HepG2 (cell line): ENCODE results near the gene ADSS1. TPM values are rescaled to one million over a fixed set of nuclear protein-coding genes. Genes with fewer than 3 reads are reported as not detected.

Experiments
- ATRX ChIP-seq: sonication (generic); formaldehyde crosslinking; IDR thresholded peaks from 2 replicates; pipeline ENCODE4 v1.4.0; 2020; ENCODE audit warnings: missing genetic modification reagents, borderline replicate concordance
- BRD4 ChIP-seq: sonication (generic); formaldehyde crosslinking; IDR thresholded peaks from 2 replicates; pipeline ENCODE4 v1.4.0; 2020; ENCODE audit warnings: missing genetic modification reagents
- CENPT ChIP-seq: sonication (generic); formaldehyde crosslinking; IDR thresholded peaks from 2 replicates; pipeline ENCODE4 v1.8.0; 2022; ENCODE audit warnings: low read depth, mild to moderate bottlenecking, moderate library complexity, missing genetic modification reagents
- CSRNP2 ChIP-seq: sonication (generic); formaldehyde crosslinking; conservative IDR thresholded peaks from 2 replicates; pipeline ENCODE4 v1.8.0; 2022; ENCODE audit warnings: low read depth, missing genetic modification reagents
- FLYWCH1 ChIP-seq: sonication (generic); formaldehyde crosslinking; IDR thresholded peaks from 2 replicates; pipeline ENCODE4 v1.8.1; 2023; ENCODE audit warnings: mild to moderate bottlenecking, missing genetic modification reagents
- GATAD1 ChIP-seq: IDR thresholded peaks from 2 replicates; pipeline ENCODE4 v1.6.1; 2016; ENCODE audit warnings: missing genetic modification reagents, missing compliant biosample characterization
- GZF1 ChIP-seq: sonication (generic); formaldehyde crosslinking; IDR thresholded peaks from 2 replicates; pipeline ENCODE4 v1.5.1; 2020; ENCODE audit warnings: mild to moderate bottlenecking, missing genetic modification reagents
- MAZ ChIP-seq, 2 experiments: sonication (generic) in 1 of 2; formaldehyde crosslinking in 1 of 2; IDR thresholded peaks; 2 replicates each; pipeline versions ENCODE4 v1.5.0 to v1.6.1; 2012 to 2020; ENCODE audit warnings: low read depth in 2 of 2, mild to moderate bottlenecking in 2 of 2, borderline replicate concordance in 1 of 2, improper control_type of control experiment in 1 of 2, low read length in 1 of 2, missing genetic modification reagents in 1 of 2, moderate library complexity in 1 of 2
- MBD4 ChIP-seq: IDR thresholded peaks from 2 replicates; pipeline ENCODE4 v1.6.1; 2012; ENCODE audit warnings: low read length, inconsistent platforms, borderline replicate concordance
- NR2F6 ChIP-seq, 2 experiments: IDR thresholded peaks; 2 replicates each; pipeline ENCODE4 v1.6.1; 2016; ENCODE audit warnings: antibody characterized with exemption in 1 of 2, mild to moderate bottlenecking in 1 of 2
- PCBP2 ChIP-seq: fragments of 200-400 bp; formaldehyde crosslinking; optimal IDR thresholded peaks from 2 replicates; pipeline ENCODE3; 2018; ENCODE audit warnings: low read length, low read depth; ENCODE audit not compliant: poor library complexity, severe bottlenecking
- SETDB1 ChIP-seq: sonication (generic); formaldehyde crosslinking; IDR thresholded peaks from 2 replicates; pipeline ENCODE4 v1.5.1; 2020; ENCODE audit warnings: missing genetic modification reagents, mild to moderate bottlenecking, borderline replicate concordance
- SMAD3 ChIP-seq: sonication (generic); formaldehyde crosslinking; IDR thresholded peaks from 2 replicates; pipeline ENCODE4 v1.4.0; 2020; ENCODE audit warnings: missing genetic modification reagents
- XRCC5 ChIP-seq: fragments of 200-400 bp; formaldehyde crosslinking; optimal IDR thresholded peaks from 2 replicates; pipeline ENCODE3; 2017; ENCODE audit warnings: mild to moderate bottlenecking, low read length
- YEATS4 ChIP-seq: sonication (generic); formaldehyde crosslinking; IDR thresholded peaks from 2 replicates; pipeline ENCODE4 v1.4.0; 2020; ENCODE audit warnings: missing genetic modification reagents, borderline replicate concordance
- ZKSCAN5 ChIP-seq: sonication (generic); formaldehyde crosslinking; IDR thresholded peaks from 2 replicates; pipeline ENCODE4 v1.5.1; 2020; ENCODE audit warnings: mild to moderate bottlenecking, missing genetic modification reagents
- ZNF317 ChIP-seq: sonication (generic); formaldehyde crosslinking; IDR thresholded peaks from 2 replicates; pipeline ENCODE4 v1.5.0; 2020; ENCODE audit warnings: mild to moderate bottlenecking, missing genetic modification reagents
- ZNF350 ChIP-seq: sonication (generic); formaldehyde crosslinking; IDR thresholded peaks from 2 replicates; pipeline ENCODE4 v1.4.0; 2020; ENCODE audit warnings: mild to moderate bottlenecking, low read depth, missing genetic modification reagents, borderline replicate concordance
- polyA plus RNA-seq, 8 experiments: library from polyadenylated mRNA; depleted of rRNA in 3 of 8; stranded (reverse) in 7 of 8; unstranded in 1 of 8; fragments of >200 nt; fragmentation: Illumina TruSeq in 4 of 8; extraction: Trizol in 4 of 8; gene quantifications; 2 replicates each; pipeline versions ENCODE4 v1.2.1 to v1.2.3, GENCODE V29; 2011 to 2016; ENCODE audit warnings: low read depth in 4 of 8, missing spikeins in 1 of 8, mixed read lengths in 1 of 8; ENCODE audit not compliant: insufficient read depth in 1 of 8
- total RNA-seq, 5 experiments: library from RNA; depleted of rRNA; stranded (reverse); fragments of >200 nt; fragmentation: Illumina TruSeq; extraction: Trizol; gene quantifications; 2 replicates each; pipeline ENCODE4 v1.2.3, GENCODE V29; 2016; ENCODE audit warnings: low read depth in 1 of 5
- TF ChIP-seq, protein P1 (sequence below): sonication (generic); formaldehyde crosslinking; IDR thresholded peaks from 2 replicates; pipeline ENCODE4 v1.5.1; 2020; ENCODE audit warnings: mild to moderate bottlenecking, missing genetic modification reagents, moderate library complexity
- TF ChIP-seq, protein P2 (sequence below): sonication (generic); formaldehyde crosslinking; IDR thresholded peaks from 2 replicates; pipeline ENCODE4 v1.5.1; 2020; ENCODE audit warnings: mild to moderate bottlenecking, missing genetic modification reagents, moderate library complexity

Gene ADSS1
- total and polyA plus RNA-seq, 2 of the 13 experiments (the other 11 are each of a cell fraction or from before 2014, with no cell fraction given): 1.0 to 36.7 TPM

DNA sequence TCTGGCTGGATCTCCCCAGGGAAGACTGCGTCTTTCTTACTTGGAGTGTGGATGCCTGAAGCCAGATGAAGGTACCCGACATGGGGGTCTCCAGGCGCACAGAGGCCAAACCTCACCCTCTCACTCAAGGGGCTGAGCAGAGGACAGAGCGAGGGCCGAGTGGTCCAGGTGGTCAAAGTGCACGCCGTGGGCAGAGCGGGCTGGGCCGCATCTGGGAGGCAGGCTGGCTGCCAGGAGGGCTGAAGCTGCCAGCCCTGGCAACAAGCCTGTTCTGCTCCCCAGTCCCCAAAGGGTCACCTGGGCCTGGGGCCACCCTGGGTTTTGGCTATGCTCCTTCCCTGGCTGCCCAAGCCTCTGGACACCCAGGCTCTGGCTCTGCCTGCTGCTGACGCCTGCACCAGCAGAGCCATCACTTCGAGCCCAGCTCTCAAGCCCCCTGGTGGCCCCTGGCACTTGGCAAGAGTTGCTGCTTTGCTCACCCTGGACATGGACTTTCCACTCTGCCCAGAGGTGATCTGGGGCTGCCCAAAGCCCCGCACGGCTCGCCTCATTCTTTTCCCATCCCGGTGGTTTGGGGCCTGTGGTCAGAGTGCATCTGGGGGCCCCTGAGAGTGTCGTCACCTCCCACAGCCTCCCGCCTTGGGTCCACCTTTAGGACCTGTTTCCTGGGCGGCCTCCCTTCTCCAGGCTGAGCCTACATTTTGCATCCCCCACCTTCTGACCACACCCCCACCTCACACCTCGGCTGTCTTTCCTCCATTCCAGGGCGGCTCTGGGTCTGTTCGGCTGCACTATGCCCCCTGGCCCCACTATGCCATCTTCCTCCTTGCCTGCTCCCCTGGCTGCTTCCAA, 2.8 kb downstream of the ADSS1 start (continued):
- TF ChIP-seq MBD4 (no peak), ATRX (CRISPR knock-in tag) (no peak), CENPT (no peak), ZKSCAN5 (no peak), ZNF317 (CRISPR knock-in tag) (peak; percentile 64; the same call in 1 of the 2 replicates), PCBP2 (no peak), YEATS4 (CRISPR knock-in tag) (peak; percentile 40; the same call in 1 of the 2 replicates), MAZ (IDR thresholded peaks at IDR 0.05; ENCODE audit: borderline replicate concordance, low read depth, low read length) (no peak), MAZ (CRISPR knock-in tag; IDR thresholded peaks at IDR 0.05; ENCODE audit: low read depth) (no peak), XRCC5 (peak; percentile 60), SMAD3 (no peak), FLYWCH1 (CRISPR knock-in tag) (no peak), BRD4 (CRISPR knock-in tag) (0 out of 2 replicates have a peak, but pooled peaks have one; percentile 46), ZNF350 (CRISPR knock-in tag) (no peak), GZF1 (CRISPR knock-in tag) (no peak), CSRNP2 (CRISPR knock-in tag) (no peak), SETDB1 (no peak), GATAD1 (CRISPR knock-in tag) (no peak), NR2F6 (IDR thresholded peaks at IDR 0.05) (0 out of 2 replicates have a peak, but pooled peaks have one; percentile 24), NR2F6 (CRISPR knock-in tag; IDR thresholded peaks at IDR 0.05) (peak; percentile 54; the same call in 1 of the 2 replicates)
- TF ChIP-seq, protein P1, sequence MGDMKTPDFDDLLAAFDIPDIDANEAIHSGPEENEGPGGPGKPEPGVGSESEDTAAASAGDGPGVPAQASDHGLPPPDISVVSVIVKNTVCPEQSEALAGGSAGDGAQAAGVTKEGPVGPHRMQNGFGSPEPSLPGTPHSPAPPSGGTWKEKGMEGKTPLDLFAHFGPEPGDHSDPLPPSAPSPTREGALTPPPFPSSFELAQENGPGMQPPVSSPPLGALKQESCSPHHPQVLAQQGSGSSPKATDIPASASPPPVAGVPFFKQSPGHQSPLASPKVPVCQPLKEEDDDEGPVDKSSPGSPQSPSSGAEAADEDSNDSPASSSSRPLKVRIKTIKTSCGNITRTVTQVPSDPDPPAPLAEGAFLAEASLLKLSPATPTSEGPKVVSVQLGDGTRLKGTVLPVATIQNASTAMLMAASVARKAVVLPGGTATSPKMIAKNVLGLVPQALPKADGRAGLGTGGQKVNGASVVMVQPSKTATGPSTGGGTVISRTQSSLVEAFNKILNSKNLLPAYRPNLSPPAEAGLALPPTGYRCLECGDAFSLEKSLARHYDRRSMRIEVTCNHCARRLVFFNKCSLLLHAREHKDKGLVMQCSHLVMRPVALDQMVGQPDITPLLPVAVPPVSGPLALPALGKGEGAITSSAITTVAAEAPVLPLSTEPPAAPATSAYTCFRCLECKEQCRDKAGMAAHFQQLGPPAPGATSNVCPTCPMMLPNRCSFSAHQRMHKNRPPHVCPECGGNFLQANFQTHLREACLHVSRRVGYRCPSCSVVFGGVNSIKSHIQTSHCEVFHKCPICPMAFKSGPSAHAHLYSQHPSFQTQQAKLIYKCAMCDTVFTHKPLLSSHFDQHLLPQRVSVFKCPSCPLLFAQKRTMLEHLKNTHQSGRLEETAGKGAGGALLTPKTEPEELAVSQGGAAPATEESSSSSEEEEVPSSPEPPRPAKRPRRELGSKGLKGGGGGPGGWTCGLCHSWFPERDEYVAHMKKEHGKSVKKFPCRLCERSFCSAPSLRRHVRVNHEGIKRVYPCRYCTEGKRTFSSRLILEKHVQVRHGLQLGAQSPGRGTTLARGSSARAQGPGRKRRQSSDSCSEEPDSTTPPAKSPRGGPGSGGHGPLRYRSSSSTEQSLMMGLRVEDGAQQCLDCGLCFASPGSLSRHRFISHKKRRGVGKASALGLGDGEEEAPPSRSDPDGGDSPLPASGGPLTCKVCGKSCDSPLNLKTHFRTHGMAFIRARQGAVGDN (CRISPR knock-in tag): peak; percentile 91
- TF ChIP-seq, protein P2, sequence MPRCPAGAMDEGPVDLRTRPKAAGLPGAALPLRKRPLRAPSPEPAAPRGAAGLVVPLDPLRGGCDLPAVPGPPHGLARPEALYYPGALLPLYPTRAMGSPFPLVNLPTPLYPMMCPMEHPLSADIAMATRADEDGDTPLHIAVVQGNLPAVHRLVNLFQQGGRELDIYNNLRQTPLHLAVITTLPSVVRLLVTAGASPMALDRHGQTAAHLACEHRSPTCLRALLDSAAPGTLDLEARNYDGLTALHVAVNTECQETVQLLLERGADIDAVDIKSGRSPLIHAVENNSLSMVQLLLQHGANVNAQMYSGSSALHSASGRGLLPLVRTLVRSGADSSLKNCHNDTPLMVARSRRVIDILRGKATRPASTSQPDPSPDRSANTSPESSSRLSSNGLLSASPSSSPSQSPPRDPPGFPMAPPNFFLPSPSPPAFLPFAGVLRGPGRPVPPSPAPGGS (CRISPR knock-in tag): no peak
